ENCODE measurements around the gene CKAP5.
A peak's percentile ranks its signal among the peaks of the same experiment; 100 is the strongest.
"Not testable (repeated sequence)": the region's sequence is repeated elsewhere in the genome, so short reads cannot be mapped to it uniquely, and the experiment has no call there.

Gene CKAP5

DNA sequence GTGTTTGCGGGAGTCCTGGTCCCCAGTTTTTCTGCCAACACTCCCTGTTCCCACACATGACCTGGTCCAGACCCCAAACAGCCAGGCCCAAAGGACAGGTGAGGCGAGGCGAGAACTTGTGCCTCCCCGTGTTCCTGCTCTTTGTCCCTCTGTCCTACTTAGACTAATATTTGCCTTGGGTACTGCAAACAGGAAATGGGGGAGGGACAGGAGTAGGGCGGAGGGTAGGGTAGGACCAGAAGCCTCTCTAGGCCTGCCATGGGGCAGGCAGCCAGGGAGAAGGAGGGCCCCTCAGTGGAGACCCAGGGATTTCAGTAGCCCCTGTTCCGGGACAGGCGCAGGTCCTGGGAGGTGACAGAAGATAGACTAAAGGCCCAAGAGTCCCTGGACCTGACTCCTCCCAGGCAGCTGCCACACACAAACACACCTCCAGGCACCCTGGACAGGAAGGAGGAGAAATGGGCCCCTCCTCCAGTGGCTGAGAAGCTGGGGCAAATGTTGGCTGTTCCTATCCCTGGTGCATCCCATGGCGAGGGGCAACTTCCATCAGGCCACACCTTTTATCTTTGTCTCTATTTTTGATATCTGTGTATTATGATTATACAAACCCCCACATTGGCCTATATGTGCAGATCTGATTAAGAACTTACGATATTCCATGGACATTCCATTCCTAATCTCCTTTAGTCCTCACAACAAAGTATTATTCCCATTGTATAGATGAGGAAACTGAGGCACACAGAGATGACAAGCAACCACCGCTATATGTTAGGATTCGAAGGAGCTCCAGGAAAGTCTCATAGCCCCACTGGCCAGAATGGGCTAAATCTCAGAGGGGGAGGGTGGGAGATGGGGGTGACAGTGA, 127.7 kb downstream of the CKAP5 start:
- H3K4me3 ChIP-seq (ENCODE audit: control insufficient read depth, low read depth, low read length) = no peak overlapping the region
- DNase-seq (ENCODE audit: low read depth) = no peak
- no peak for TF ChIP-seq CTCF (IDR thresholded peaks at IDR 0.05; ENCODE audit: control insufficient read depth, insufficient read depth, low read depth, low read length, missing control alignments)

GRCh38 chr11:46717825-46718154, 128.3 kb downstream of the CKAP5 start:
- not testable (repeated sequence) for DNase-seq (ENCODE audit: low read depth); H3K4me3 ChIP-seq (ENCODE audit: control insufficient read depth, low read depth, low read length)

- TF ChIP-seq CTCF (IDR thresholded peaks at IDR 0.05; ENCODE audit: control insufficient read depth, insufficient read depth, low read depth, low read length, missing control alignments) = no peak
- no peak overlapping the region for H3K4me3 ChIP-seq (ENCODE audit: control insufficient read depth, low read depth, low read length)
- no peak for DNase-seq (ENCODE audit: low read depth)
Observed at GRCh38 chr11:46712874-46713576, 133.1 kb downstream of the CKAP5 start.

DNA sequence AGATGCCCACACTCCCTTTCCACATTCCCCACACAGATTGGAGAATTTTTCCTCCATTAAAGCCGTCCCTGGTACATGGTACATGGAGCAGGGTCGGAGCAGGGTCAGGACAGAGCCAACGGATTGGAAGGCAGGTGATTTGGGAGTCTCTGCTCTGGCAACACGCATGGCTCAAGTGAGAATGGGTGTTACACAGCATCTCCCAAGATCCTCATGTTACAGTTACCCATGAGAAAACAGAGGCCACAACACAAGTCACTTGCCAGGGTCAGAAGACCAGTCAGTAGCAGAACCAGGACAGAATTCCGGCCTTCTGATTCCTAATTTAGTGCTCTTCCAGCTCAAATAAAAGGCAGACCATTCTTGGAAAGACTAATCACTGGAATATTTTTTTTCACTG, 134.8 kb downstream of the CKAP5 start:
- DNase-seq (ENCODE audit: low read depth) = no peak
- no peak overlapping the region for H3K4me3 ChIP-seq (ENCODE audit: control insufficient read depth, low read depth, low read length)

DNA sequence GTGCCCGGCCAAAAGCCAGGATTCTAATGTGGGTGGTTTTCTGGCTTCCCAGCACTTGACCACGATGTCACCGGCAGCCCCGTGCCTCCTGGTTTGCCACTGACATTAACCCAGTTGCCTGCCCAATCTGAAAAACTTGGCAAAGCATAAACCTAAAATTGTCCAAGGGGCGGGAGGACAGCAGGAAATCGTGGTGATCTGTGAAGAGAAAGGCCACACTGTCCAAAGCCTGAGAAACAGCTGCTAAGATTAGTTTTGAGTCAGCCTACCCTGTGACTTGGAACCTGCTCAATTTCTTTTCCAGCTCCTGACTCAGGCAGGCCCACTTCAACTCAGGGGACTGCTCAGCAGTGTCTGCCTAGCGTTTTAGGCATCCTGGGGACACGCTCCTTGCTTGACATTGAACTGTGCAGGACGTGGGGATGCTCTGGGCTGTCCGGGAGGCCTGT, 135.2 kb downstream of the CKAP5 start:
- no peak for TF ChIP-seq CTCF (IDR thresholded peaks at IDR 0.05; ENCODE audit: control insufficient read depth, insufficient read depth, low read depth, low read length, missing control alignments)
- peak; percentile 85 for DNase-seq (ENCODE audit: low read depth)

More for the DNA sequence above, 134.8 kb downstream of the CKAP5 start:
- no peak for TF ChIP-seq CTCF (IDR thresholded peaks at IDR 0.05; ENCODE audit: control insufficient read depth, insufficient read depth, low read depth, low read length, missing control alignments)

GRCh38 chr11:46709351-46709750, 136.7 kb downstream of the CKAP5 start:
- not testable (repeated sequence) for DNase-seq (ENCODE audit: low read depth); H3K4me3 ChIP-seq (ENCODE audit: control insufficient read depth, low read depth, low read length)

More for the DNA sequence above, 135.2 kb downstream of the CKAP5 start:
- no peak overlapping the region for H3K4me3 ChIP-seq (ENCODE audit: control insufficient read depth, low read depth, low read length)

- no peak for DNase-seq (ENCODE audit: low read depth)
- no peak for TF ChIP-seq CTCF (IDR thresholded peaks at IDR 0.05; ENCODE audit: control insufficient read depth, insufficient read depth, low read depth, low read length, missing control alignments)
- H3K4me3 ChIP-seq (ENCODE audit: control insufficient read depth, low read depth, low read length) = no peak overlapping the region
Observed at GRCh38 chr11:46706886-46707285, 139.2 kb downstream of the CKAP5 start.

Measured in AG09309 (cell line).